ENCODE results near the gene C3orf20.

Gene C3orf20

DNA sequence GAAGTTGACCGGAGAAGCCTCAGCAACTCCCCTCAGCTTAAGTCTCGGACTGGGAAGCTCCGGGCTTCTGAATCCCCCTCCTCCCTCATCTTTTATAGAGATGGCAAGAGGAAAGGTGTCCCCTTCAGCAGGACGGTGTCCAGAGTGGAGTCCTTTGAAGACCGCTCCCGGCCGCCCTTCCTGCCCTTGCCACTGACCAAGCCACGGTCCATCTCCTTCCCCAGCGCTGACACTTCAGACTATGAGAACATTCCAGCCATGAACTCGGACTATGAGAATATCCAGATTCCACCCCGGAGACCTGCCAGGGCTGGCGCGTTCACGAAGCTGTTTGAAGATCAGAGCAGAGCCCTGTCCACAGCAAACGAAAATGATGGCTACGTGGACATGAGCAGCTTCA is 146.2 kb downstream of the C3orf20 start:
- no peak overlapping the region for H4K91ac ChIP-seq (ENCODE audit: low read depth, low read length, poor library complexity)
- H3K9ac ChIP-seq (ENCODE audit: low read depth, low read length, poor library complexity), result no peak overlapping the region
- H3K4ac ChIP-seq (ENCODE audit: low read length), result no peak overlapping the region
- no peak overlapping the region for H3K23ac ChIP-seq (ENCODE audit: low read depth, low read length, poor library complexity)
- H2AFZ ChIP-seq (ENCODE audit: low read length), result no peak overlapping the region
- H4K8ac ChIP-seq (ENCODE audit: low read depth, low read length), result no peak overlapping the region
- H2BK15ac ChIP-seq (ENCODE audit: low read length), result no peak overlapping the region
- no peak overlapping the region for H2AK5ac ChIP-seq (ENCODE audit: low read depth, low read length)
- no peak overlapping the region for H3K18ac ChIP-seq (ENCODE audit: low read length)
- H2BK5ac ChIP-seq (ENCODE audit: low read length), result no peak overlapping the region
- no peak overlapping the region for H2BK120ac ChIP-seq (ENCODE audit: low read depth, low read length)
- no peak for DNase-seq (ENCODE audit: low spot score)
- no peak overlapping the region for H3K14ac ChIP-seq (ENCODE audit: low read length)
- peaks cover 0 to 4% of the 10 kb centered on the region in 2 donors for H3K4me1 ChIP-seq (ENCODE audit: control insufficient read depth in 2 of 2, insufficient read depth in 1 of 2, low read depth in 1 of 2, low read length in 2 of 2)
- H3K9me3 ChIP-seq (replicated peaks in 1 of 2; ENCODE audit: control insufficient read depth in 2 of 2, insufficient read depth in 1 of 2, low read depth in 1 of 2, low read length in 2 of 2), result no peaks in the 10 kb centered on the region
- no peak overlapping the region for H3K4me2 ChIP-seq (ENCODE audit: insufficient read depth, low read length, poor library complexity, severe bottlenecking)
- H3K27me3 ChIP-seq (ENCODE audit: control insufficient read depth in 3 of 3, insufficient read depth in 3 of 3, low read depth in 1 of 3, low read length in 3 of 3), result peaks cover 0 to 42% (median 2%) of the 10 kb centered on the region in 3 experiments
- H2BK12ac ChIP-seq (ENCODE audit: low read length), result no peak overlapping the region
- no peaks in the 10 kb centered on the region for H3K36me3 ChIP-seq (replicated peaks in 1 of 2; ENCODE audit: control insufficient read depth in 2 of 2, insufficient read depth in 2 of 2, low read length in 2 of 2)
- no CpG with 5 or more reads among the region's 16 CpGs for WGBS, 2 donors (ENCODE audit: extremely low coverage in 2 of 2, insufficient read length in 2 of 2, insufficient replicate concordance in 1 of 2)
- no peak overlapping the region for H3K4me3 ChIP-seq (ENCODE audit: low read length in 2 of 2)
- no peaks in the 10 kb centered on the region for H3K79me1 ChIP-seq (ENCODE audit: low read depth, low read length)
- H3K27ac ChIP-seq (replicated peaks; ENCODE audit: low read length), result no peak overlapping the region

DNA sequence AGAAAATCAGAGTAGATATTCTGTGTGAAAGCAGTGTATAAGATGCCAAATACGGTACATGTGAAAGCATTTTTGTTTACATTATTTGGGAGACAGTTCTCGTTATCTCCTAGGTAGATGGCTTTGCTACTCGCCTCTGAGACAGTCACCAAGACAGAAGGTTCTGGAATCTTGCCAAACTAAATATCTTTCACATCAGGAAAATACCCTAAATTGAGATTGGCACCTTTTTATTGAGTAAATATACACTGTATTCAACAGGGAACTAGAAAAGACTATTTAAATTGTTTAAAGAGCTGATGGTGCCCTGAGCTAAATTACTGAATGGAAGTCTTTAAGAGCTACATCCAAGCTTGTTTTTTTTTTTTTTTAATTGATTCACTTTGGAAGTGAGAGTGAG is 147.2 kb downstream of the C3orf20 start:
- Histone ChIP-seq H3K36me3 (replicated peaks in 1 of 2; ENCODE audit: control insufficient read depth in 2 of 2, insufficient read depth in 2 of 2, low read length in 2 of 2) (no peaks in the 10 kb centered on the region), H4K8ac (ENCODE audit: low read depth, low read length) (no peak overlapping the region), H2AK5ac (ENCODE audit: low read depth, low read length) (no peak overlapping the region), H3K27me3 (ENCODE audit: control insufficient read depth in 3 of 3, insufficient read depth in 3 of 3, low read depth in 1 of 3, low read length in 3 of 3) (peaks cover 0 to 42% (median 2%) of the 10 kb centered on the region in 3 experiments), H3K4me2 (ENCODE audit: insufficient read depth, low read length, poor library complexity, severe bottlenecking) (no peak overlapping the region), H2BK5ac (ENCODE audit: low read length) (no peak overlapping the region), H2AFZ (ENCODE audit: low read length) (no peak overlapping the region), H2BK12ac (ENCODE audit: low read length) (no peak overlapping the region), H3K4me1 (ENCODE audit: control insufficient read depth in 2 of 2, insufficient read depth in 1 of 2, low read depth in 1 of 2, low read length in 2 of 2) (peaks cover 0 to 4% of the 10 kb centered on the region in 2 donors), H3K27ac (replicated peaks; ENCODE audit: low read length) (no peak overlapping the region), H4K91ac (ENCODE audit: low read depth, low read length, poor library complexity) (no peak overlapping the region), H3K4me3 (ENCODE audit: low read length in 2 of 2) (no peak overlapping the region), H3K18ac (ENCODE audit: low read length) (no peak overlapping the region), H3K14ac (ENCODE audit: low read length) (no peak overlapping the region), H3K4ac (ENCODE audit: low read length) (no peak overlapping the region), H2BK15ac (ENCODE audit: low read length) (no peak overlapping the region), H3K79me1 (ENCODE audit: low read depth, low read length) (no peaks in the 10 kb centered on the region), H2BK120ac (ENCODE audit: low read depth, low read length) (no peak overlapping the region), H3K23ac (ENCODE audit: low read depth, low read length, poor library complexity) (no peak overlapping the region), H3K9me3 (replicated peaks in 1 of 2; ENCODE audit: control insufficient read depth in 2 of 2, insufficient read depth in 1 of 2, low read depth in 1 of 2, low read length in 2 of 2) (no peaks in the 10 kb centered on the region), H3K9ac (ENCODE audit: low read depth, low read length, poor library complexity) (no peak overlapping the region)
- DNase-seq (ENCODE audit: low spot score), result no peak
- no CpG with 5 or more reads among the region's 3 CpGs for WGBS, 2 donors (ENCODE audit: extremely low coverage in 2 of 2, insufficient read length in 2 of 2, insufficient replicate concordance in 1 of 2)
